Stomach (tissue), 9 donors: ENCODE results near the gene NR1H4. TPM values are rescaled to one million over a fixed set of nuclear protein-coding genes. Genes with fewer than 3 reads are reported as not detected.
A peak's percentile ranks its signal among the peaks of the same experiment; 100 is the strongest.

Source experiments
- DNase-seq, 2 donors: peaks; one replicate each; pipeline versions ENCODE4 v3.0.0 to v3.0.0-alpha.2; 2013 to 2019
- H3K27ac ChIP-seq, 5 donors: fragments of 200-600 bp in 4 of 5; sonication (generic) in 4 of 5; one replicate each; pipeline ENCODE4 v1.5.1; 2013 to 2019; ENCODE audit warnings: mild to moderate bottlenecking in 1 of 5, moderate library complexity in 1 of 5
- H3K27me3 ChIP-seq, 3 donors: fragments of 200-600 bp; sonication (generic); one replicate each; pipeline ENCODE4 v1.5.1; 2017 to 2019; ENCODE audit warnings: mixed run types in 1 of 3
- H3K36me3 ChIP-seq, 4 donors: fragments of 200-600 bp; sonication (generic); 1 replicate in 3 of 4; 2 replicates in 1 of 4; pipeline ENCODE4 v1.5.1; 2016 to 2019
- H3K4me1 ChIP-seq, 4 donors: fragments of 200-600 bp; sonication (generic); one replicate each; pipeline ENCODE4 v1.5.1; 2016 to 2019
- H3K4me3 ChIP-seq, 4 donors: fragments of 200-600 bp; sonication (generic) in 3 of 4; one replicate each; pipeline ENCODE4 v1.5.1; 2016 to 2019; ENCODE audit warnings: mild to moderate bottlenecking in 1 of 4
- H3K9me3 ChIP-seq, 4 donors: fragments of 200-600 bp; sonication (generic); one replicate each; pipeline ENCODE4 v1.5.1; 2016 to 2019
- EP300 ChIP-seq: sonication (generic); formaldehyde crosslinking; IDR thresholded peaks from one replicate; pipeline ENCODE4 v1.6.1; 2017; ENCODE audit warnings: antibody characterized with exemption
- POLR2A ChIP-seq, 4 donors: fragments of 450-650 bp; IDR thresholded peaks; one replicate each; pipeline ENCODE4 v1.6.1; 2016; ENCODE audit warnings: antibody characterized with exemption in 4 of 4, control low read depth in 2 of 4, mild to moderate bottlenecking in 1 of 4, moderate library complexity in 1 of 4
- POLR2AphosphoS5 ChIP-seq, 3 donors: sonication (generic); formaldehyde crosslinking; IDR thresholded peaks; one replicate each; pipeline ENCODE4 v1.6.1; 2016; ENCODE audit warnings: antibody characterized with exemption in 3 of 3
- WGBS, 5 donors: extraction: QIAGEN DNeasy Blood & Tissue Kit in 3 of 5; methylation state at CpG; one replicate each; pipeline versions ENCODE4 v1.1.5 to v1.1.7; 2013 to 2018; 5-methylcytosine and 5-hydroxymethylcytosine counted together
- intact Hi-C: fragments of 100-400 bp; cut with DNase I; formaldehyde crosslinking; loops from one replicate; pipeline ENCODE4 v1.15.1; 2023; ENCODE audit warnings: low total_unique reads
- polyA plus RNA-seq, 3 donors: library from polyadenylated mRNA; stranded (reverse); fragments of 200-250 nt; gene quantifications; one replicate each; pipeline ENCODE4 v1.2.3, GENCODE V29; 2013
- total RNA-seq, 5 donors: library from RNA; depleted of rRNA; stranded (reverse); fragments of >200 nt; gene quantifications; one replicate each; pipeline versions ENCODE4 v1.1.0 to v1.2.3, GENCODE V29; 2014 to 2016
- TF ChIP-seq, protein P1 (sequence below), 7 experiments: fragments of 450-650 bp in 4 of 7; fragments of 200-600 bp in 3 of 7; sonication (generic) in 3 of 7; IDR thresholded peaks; one replicate each; pipeline ENCODE4 v1.5.1; 2016 to 2019; ENCODE audit warnings: antibody characterized with exemption in 7 of 7, control low read depth in 2 of 7, mild to moderate bottlenecking in 1 of 7
- donor health status: healthy with polysubstance abuse.
- donor health status: Bipolar disorder and iron deficiency.
- donor health status: healthy.

NR1H4 gene
- total and polyA plus RNA-seq, 8 donors = 0.46 to 6.7 (median 2.9) TPM; not detected in 3

DNA sequence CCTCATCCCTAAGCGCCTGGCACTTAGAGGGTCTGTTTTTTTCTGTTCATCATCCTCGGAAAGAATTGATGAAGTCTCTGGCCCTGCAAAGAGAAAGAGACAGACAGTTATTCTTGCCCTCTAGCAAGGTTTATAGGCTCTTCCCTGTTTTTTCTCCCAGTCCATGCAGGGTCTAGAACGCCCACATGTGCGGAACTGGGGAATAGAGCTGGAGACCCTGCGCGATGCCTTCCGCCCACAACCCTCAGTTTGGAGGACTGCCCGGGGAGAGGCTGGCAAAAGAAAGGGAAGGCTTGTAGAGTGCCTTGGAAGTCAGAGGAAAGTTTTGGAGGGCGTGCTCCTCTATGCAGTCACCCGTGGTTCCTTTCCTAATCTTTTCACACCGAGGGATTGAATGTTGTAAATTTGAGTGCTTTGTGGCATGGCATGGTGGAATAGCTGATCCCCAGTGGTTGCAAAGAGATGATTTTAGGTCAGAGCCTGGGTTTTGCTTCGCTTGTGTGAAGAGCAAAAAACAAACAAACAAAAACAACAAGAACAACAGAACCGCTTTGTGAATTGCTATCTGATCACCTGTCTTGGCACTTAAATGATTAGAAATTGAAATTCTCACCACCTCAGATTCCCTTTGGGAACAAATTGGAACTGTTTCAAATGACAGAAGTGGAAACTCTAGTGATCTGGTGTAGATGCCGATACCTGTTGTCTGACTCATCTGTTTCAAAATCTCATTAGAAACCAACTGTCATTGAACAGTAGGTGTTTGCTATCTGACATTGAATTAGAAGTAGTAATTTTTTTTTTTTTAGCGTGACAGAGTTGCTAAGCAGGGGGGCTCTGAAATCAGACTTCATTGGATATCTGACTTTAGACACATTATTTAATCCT is 100.8 kb downstream of the NR1H4 start:
- intact Hi-C loops = no loop called here
- DNase-seq = peak in 1 of 2 donors; percentile 62
- H3K36me3 ChIP-seq = no peaks in the 10 kb centered on the region
- peak overlapping the region; percentile 23 to 83 (median 72) for H3K27ac ChIP-seq
- peak overlapping the region; percentile 62 to 77 (median 70) for H3K4me3 ChIP-seq
- H3K4me1 ChIP-seq = peaks cover 10 to 21% (median 17%) of the 10 kb centered on the region in 4 donors
- WGBS, 5 donors = 7 to 12% (median 11%) methylated on average over 15 of the region's 15 CpGs
- TF ChIP-seq EP300 = no peak
- TF ChIP-seq, protein P1, sequence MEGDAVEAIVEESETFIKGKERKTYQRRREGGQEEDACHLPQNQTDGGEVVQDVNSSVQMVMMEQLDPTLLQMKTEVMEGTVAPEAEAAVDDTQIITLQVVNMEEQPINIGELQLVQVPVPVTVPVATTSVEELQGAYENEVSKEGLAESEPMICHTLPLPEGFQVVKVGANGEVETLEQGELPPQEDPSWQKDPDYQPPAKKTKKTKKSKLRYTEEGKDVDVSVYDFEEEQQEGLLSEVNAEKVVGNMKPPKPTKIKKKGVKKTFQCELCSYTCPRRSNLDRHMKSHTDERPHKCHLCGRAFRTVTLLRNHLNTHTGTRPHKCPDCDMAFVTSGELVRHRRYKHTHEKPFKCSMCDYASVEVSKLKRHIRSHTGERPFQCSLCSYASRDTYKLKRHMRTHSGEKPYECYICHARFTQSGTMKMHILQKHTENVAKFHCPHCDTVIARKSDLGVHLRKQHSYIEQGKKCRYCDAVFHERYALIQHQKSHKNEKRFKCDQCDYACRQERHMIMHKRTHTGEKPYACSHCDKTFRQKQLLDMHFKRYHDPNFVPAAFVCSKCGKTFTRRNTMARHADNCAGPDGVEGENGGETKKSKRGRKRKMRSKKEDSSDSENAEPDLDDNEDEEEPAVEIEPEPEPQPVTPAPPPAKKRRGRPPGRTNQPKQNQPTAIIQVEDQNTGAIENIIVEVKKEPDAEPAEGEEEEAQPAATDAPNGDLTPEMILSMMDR (IDR thresholded peaks at IDR 0.05) = no peak
- no peak for TF ChIP-seq POLR2A (IDR thresholded peaks at IDR 0.05)
- TF ChIP-seq POLR2AphosphoS5 (IDR thresholded peaks at IDR 0.05) = no peak
- H3K9me3 ChIP-seq = no peaks in the 10 kb centered on the region
- no peaks in the 10 kb centered on the region for H3K27me3 ChIP-seq

DNA sequence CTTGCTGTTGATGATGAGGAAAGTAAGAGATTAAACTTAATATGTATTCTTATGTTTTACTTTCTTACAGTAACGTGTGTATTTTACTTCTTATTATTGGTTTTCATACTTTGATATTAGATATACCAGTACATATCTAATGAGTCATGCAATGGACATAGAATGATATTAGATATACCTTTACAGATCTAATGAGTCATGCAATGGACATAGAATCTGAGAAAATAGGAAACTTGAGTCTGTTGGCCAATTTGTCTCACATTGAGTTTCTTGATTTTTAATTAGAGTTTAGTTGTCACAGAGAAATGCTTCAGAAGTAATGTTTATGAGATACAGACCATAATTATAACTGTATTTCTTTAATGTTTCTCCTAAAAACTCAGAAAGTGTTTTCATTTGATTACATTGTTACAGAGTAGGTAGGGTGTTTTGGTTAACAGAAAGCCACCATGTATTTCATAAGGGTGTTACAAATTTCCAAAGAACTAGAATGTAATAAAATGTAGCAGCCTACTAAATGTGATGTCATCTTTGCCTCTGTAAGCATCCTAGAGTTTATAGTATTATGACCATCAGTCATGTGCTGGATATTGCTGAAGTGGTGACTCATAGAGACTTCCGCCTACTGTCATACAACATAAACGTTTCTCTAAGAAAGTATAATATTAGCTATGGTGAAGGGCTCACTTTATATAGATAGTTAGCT is 102.8 kb downstream of the NR1H4 start:
- peak in 1 of 2 donors; percentile 59 for DNase-seq
- Histone ChIP-seq H3K9me3 (no peaks in the 10 kb centered on the region), H3K4me1 (peaks cover 10 to 21% (median 17%) of the 10 kb centered on the region in 4 donors), H3K27ac (no peak overlapping the region), H3K27me3 (no peaks in the 10 kb centered on the region), H3K36me3 (no peaks in the 10 kb centered on the region), H3K4me3 (no peak overlapping the region)
- intact Hi-C loops = no loop called here
- WGBS, 5 donors = 57 to 69% (median 62%) methylated on average over 3 of the region's 3 CpGs
- TF ChIP-seq POLR2AphosphoS5 (IDR thresholded peaks at IDR 0.05) (no peak), POLR2A (IDR thresholded peaks at IDR 0.05) (no peak), EP300 (no peak)
- TF ChIP-seq, protein P1 (IDR thresholded peaks at IDR 0.05) = no peak

DNA sequence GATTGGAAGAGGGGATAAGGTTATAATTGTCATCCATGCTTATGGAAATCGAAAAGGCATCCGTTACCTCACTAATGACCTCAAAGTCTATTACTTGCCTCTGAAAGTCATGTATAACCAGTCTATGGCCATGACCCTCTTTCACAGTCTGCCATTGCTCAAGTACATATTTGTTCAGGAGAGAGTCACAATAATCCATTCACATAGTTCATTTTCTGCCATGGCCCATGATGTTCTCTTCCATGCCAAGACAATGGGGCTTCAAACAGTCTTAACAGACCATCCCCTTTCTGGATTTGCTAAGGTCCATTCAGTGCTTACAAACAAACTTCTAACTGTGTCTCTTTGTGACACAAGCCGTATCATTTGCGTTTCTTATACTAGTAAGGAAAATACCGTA is 105.3 kb downstream of the NR1H4 start:
- no peak for TF ChIP-seq EP300
- no peak for TF ChIP-seq POLR2A (IDR thresholded peaks at IDR 0.05)
- TF ChIP-seq POLR2AphosphoS5 (IDR thresholded peaks at IDR 0.05) = no peak
- TF ChIP-seq, protein P1 (IDR thresholded peaks at IDR 0.05) = no peak
- Histone ChIP-seq H3K4me1 (peaks cover 7 to 12% (median 10%) of the 10 kb centered on the region in 4 donors), H3K36me3 (no peaks in the 10 kb centered on the region), H3K27me3 (no peaks in the 10 kb centered on the region), H3K27ac (no peak overlapping the region), H3K4me3 (no peak overlapping the region), H3K9me3 (peaks cover 4 to 18% (median 8%) of the 10 kb centered on the region in 4 donors)
- DNase-seq = no peak
- 95 to 97% (median 95%) methylated on average over 5 of the region's 5 CpGs for WGBS, 5 donors
- intact Hi-C loops = no loop called here

DNA sequence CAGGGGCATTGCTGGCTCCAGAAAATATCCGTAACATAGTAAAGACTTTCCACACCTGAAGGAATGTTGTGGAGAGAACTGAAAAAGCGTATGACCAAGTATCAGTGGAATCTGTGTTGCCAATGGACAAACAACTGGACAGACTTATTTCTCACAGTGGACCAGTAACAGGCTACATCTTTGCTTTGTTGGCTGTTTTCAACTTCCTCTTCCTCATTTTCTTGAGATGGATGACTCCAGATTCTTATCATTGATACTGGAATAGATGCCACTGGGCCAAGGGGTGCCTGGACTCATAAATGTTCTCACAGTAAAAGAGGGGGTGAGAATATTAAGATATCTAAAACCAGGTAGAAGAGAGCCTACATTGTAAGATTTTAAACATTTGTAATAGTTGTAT is 106.2 kb downstream of the NR1H4 start:
- WGBS, 5 donors = 49 to 97% (median 71%) methylated on average over 2 of the region's 2 CpGs
- DNase-seq = no peak
- Histone ChIP-seq H3K4me3 (no peak overlapping the region), H3K4me1 (peaks cover 0 to 3% (median 1%) of the 10 kb centered on the region in 4 donors), H3K9me3 (peaks cover 4 to 18% (median 8%) of the 10 kb centered on the region in 4 donors), H3K27ac (no peak overlapping the region), H3K36me3 (no peaks in the 10 kb centered on the region), H3K27me3 (no peaks in the 10 kb centered on the region)
- TF ChIP-seq EP300 = no peak
- TF ChIP-seq, protein P1 (IDR thresholded peaks at IDR 0.05) = no peak
- TF ChIP-seq POLR2A (IDR thresholded peaks at IDR 0.05) = no peak
- TF ChIP-seq POLR2AphosphoS5 (IDR thresholded peaks at IDR 0.05) = no peak
- intact Hi-C loops = no loop called here
